ENCODE data around the gene ZBTB7C.

The ZBTB7C gene

GRCh38 chr18:48324651-48325050, 84.5 kb downstream of the ZBTB7C start:
- DNase-seq (ENCODE audit: low read depth in 2 of 2): no peak

- no peak for DNase-seq (ENCODE audit: low read depth in 2 of 2)
Observed at GRCh38 chr18:48323151-48323550, 86.0 kb downstream of the ZBTB7C start.

GRCh38 chr18:48321536-48321935, 87.6 kb downstream of the ZBTB7C start:
- DNase-seq (ENCODE audit: low read depth in 2 of 2): no peak

- no peak for DNase-seq (ENCODE audit: low read depth in 2 of 2)
Observed at GRCh38 chr18:48321121-48321520, 88.1 kb downstream of the ZBTB7C start.

GRCh38 chr18:48320639-48320945, 88.6 kb downstream of the ZBTB7C start:
- no peak for DNase-seq (ENCODE audit: low read depth in 2 of 2)

- no peak for DNase-seq (ENCODE audit: low read depth in 2 of 2)
Observed at GRCh38 chr18:48319801-48320638, 89.2 kb downstream of the ZBTB7C start.

- no peak for DNase-seq (ENCODE audit: low read depth in 2 of 2)
Observed at GRCh38 chr18:48318436-48318835, 90.7 kb downstream of the ZBTB7C start.

- DNase-seq (ENCODE audit: low read depth in 2 of 2): no peak
Observed at GRCh38 chr18:48317781-48318381, 91.3 kb downstream of the ZBTB7C start.

GRCh38 chr18:48316177-48316576, 93.0 kb downstream of the ZBTB7C start:
- no peak for DNase-seq (ENCODE audit: low read depth in 2 of 2)

GRCh38 chr18:48314690-48315089, 94.5 kb downstream of the ZBTB7C start:
- DNase-seq (ENCODE audit: low read depth in 2 of 2): no peak

- no peak for DNase-seq (ENCODE audit: low read depth in 2 of 2)
Observed at GRCh38 chr18:48313792-48314191, 95.4 kb downstream of the ZBTB7C start.

- no peak for DNase-seq (ENCODE audit: low read depth in 2 of 2)
Observed at GRCh38 chr18:48312066-48312465, 97.1 kb downstream of the ZBTB7C start.

GRCh38 chr18:48310999-48311398, 98.2 kb downstream of the ZBTB7C start:
- DNase-seq (ENCODE audit: low read depth in 2 of 2): no peak

GRCh38 chr18:48310353-48310752, 98.8 kb downstream of the ZBTB7C start:
- no peak for DNase-seq (ENCODE audit: low read depth in 2 of 2)

- no peak for DNase-seq (ENCODE audit: low read depth in 2 of 2)
Observed at GRCh38 chr18:48308755-48309575, 100.2 kb downstream of the ZBTB7C start.

GRCh38 chr18:48308027-48308635, 101.1 kb downstream of the ZBTB7C start:
- no peak for DNase-seq (ENCODE audit: low read depth in 2 of 2)

GRCh38 chr18:48306838-48307237, 102.3 kb downstream of the ZBTB7C start:
- no peak for DNase-seq (ENCODE audit: low read depth in 2 of 2)

- DNase-seq (ENCODE audit: low read depth in 2 of 2): no peak
Observed at GRCh38 chr18:48304906-48305693, 104.1 kb downstream of the ZBTB7C start.

GRCh38 chr18:48303883-48304282, 105.3 kb downstream of the ZBTB7C start:
- no peak for DNase-seq (ENCODE audit: low read depth in 2 of 2)

- no peak for DNase-seq (ENCODE audit: low read depth in 2 of 2)
Observed at GRCh38 chr18:48302736-48303135, 106.4 kb downstream of the ZBTB7C start.

- DNase-seq (ENCODE audit: low read depth in 2 of 2): no peak
Observed at GRCh38 chr18:48300463-48300961, 108.7 kb downstream of the ZBTB7C start.

Data from stimulated activated CD4-positive, alpha-beta T cell treated with anti-CD3 and anti-CD28 coated beads, Interleukin-15, amount 100 ng/mL, for 48 hours (primary cell).